ACC112 (cell line): ENCODE results near the gene CTLA4.

Experiments used
- H2AFZ ChIP-seq: fragments of 200-600 bp; sonication (generic); one replicate; pipeline ENCODE4 v1.6.0; 2017; ENCODE audit warnings: antibody characterized with exemption, low read length; ENCODE audit not compliant: unreplicated experiment
- H3K27ac ChIP-seq: fragments of 200-600 bp; sonication (generic); 2 replicates; pipeline ENCODE4 v1.5.1; 2014; ENCODE audit warnings: low read depth, mild to moderate bottlenecking, antibody characterized with exemption, low read length, moderate library complexity
- H3K27me3 ChIP-seq: fragments of 200-600 bp; sonication (generic); 2 replicates; pipeline ENCODE4 v1.6.1; 2014; ENCODE audit warnings: mild to moderate bottlenecking, antibody characterized with exemption, low read length, moderate library complexity, mixed read lengths; ENCODE audit not compliant: insufficient read depth
- H3K36me3 ChIP-seq: fragments of 200-600 bp; sonication (generic); 2 replicates; pipeline ENCODE4 v1.6.1; 2016; ENCODE audit warnings: mild to moderate bottlenecking, antibody characterized with exemption, low read length, moderate library complexity, mixed read lengths; ENCODE audit not compliant: insufficient read depth
- H3K4me1 ChIP-seq: fragments of 200-600 bp; sonication (generic); one replicate; pipeline ENCODE4 v1.6.1; 2016; ENCODE audit warnings: low read length, mixed read lengths; ENCODE audit not compliant: insufficient read depth, unreplicated experiment, control insufficient read depth
- H3K4me3 ChIP-seq: fragments of 200-600 bp; sonication (generic); 2 replicates; pipeline ENCODE4 v1.5.1; 2014; ENCODE audit warnings: mild to moderate bottlenecking, low read depth, low read length
- H3K79me2 ChIP-seq: fragments of 200-600 bp; sonication (generic); one replicate; pipeline ENCODE4 v1.6.0; 2016; ENCODE audit warnings: low read length; ENCODE audit not compliant: control insufficient read depth, unreplicated experiment, insufficient read depth

Gene CTLA4

GRCh38 chr2:203855274-203855673, 12.3 kb upstream of the CTLA4 start:
- Histone ChIP-seq H2AFZ (no peak overlapping the region), H3K79me2 (no peaks in the 10 kb centered on the region), H3K27me3 (no peaks in the 10 kb centered on the region), H3K27ac (no peak overlapping the region), H3K4me3 (no peak overlapping the region), H3K36me3 (no peaks in the 10 kb centered on the region), H3K4me1 (no peaks in the 10 kb centered on the region)

DNA sequence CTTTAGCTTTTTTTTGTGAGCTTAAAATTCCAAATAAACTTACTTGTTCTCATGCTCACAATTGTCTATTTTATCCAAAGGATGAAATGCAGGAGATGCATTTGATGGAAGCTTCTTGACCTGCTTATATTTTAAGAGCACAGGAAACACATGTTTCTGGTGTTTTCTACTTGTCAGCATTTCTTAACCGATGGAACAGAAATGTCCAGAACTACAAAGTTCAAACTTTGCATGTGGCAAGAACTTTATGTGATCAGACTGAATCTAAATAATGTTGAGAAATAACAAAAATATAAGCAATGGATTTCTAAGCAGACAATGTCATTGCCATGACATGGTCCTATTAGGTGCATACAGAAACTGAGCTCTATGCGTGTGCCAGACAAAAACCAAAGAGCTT, 9.9 kb upstream of the CTLA4 start:
- peaks cover 6% of the 10 kb centered on the region; the same call in 1 of the 2 replicates for H3K27me3 ChIP-seq
- no peaks in the 10 kb centered on the region for H3K36me3 ChIP-seq
- H3K79me2 ChIP-seq: no peaks in the 10 kb centered on the region
- no peak overlapping the region for H3K4me3 ChIP-seq
- H3K4me1 ChIP-seq: no peaks in the 10 kb centered on the region
- H3K27ac ChIP-seq: no peak overlapping the region
- no peak overlapping the region for H2AFZ ChIP-seq

DNA sequence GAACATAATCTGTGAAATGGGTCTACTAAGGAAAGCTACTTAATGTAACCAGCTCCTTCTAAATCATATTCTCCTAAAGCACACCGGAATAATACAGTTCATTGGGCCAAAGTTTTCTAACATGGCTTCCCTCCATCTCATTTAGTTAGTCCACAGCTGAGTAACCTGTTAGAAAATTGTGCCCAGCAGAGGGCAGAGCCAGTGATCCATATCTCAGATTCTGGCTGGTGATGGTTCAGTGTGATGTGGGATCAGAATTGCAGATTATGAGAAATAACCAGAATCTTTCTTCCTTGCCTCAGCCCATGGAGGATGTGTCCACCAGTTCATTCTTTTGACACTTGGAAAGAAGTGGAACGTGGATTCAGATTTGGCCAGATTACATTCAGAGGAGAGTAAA, 9.4 kb upstream of the CTLA4 start:
- H3K27ac ChIP-seq: no peak overlapping the region
- H3K4me1 ChIP-seq: no peaks in the 10 kb centered on the region
- no peak overlapping the region for H3K4me3 ChIP-seq
- no peaks in the 10 kb centered on the region for H3K36me3 ChIP-seq
- peaks cover 6% of the 10 kb centered on the region; the same call in 1 of the 2 replicates for H3K27me3 ChIP-seq
- H3K79me2 ChIP-seq: no peaks in the 10 kb centered on the region
- no peak overlapping the region for H2AFZ ChIP-seq

DNA sequence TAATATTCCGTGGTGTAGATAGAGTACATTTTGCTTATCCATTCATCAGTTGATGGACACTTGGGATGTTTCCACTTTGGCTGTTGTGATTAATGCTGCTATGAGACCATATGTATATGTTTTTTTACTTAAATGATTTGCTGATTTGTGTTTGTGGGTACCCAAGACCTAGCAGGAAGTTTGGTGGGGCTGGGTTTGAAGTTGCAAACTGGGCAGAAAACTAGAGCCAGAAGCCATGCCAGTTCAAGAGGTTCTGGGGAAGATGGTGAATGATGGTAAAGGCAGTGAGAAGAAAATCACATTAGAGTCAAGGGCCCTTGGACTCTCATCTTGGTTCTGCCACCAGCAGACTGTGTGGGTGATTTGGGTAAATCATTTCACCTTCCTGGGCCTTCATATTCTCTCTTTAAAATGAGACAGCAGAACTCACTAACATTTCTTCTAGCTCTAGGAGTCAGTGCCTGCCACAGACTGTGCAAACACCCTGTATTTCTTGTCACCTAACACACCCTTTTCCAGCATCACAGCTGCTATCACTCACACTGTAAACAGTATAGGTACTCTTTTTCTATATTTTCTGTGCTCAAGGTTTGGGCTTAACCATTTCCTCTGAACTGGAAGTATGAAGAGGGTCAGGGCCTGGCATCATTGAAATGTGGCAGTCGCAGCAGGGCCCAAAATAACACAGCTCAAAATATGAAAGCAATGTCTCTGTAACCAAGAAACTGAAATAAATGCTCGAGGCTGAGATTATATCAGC, 8.4 kb upstream of the CTLA4 start:
- no peak overlapping the region for H3K27ac ChIP-seq
- H2AFZ ChIP-seq: no peak overlapping the region
- peaks cover 6% of the 10 kb centered on the region; the same call in 1 of the 2 replicates for H3K27me3 ChIP-seq
- H3K36me3 ChIP-seq: no peaks in the 10 kb centered on the region
- H3K4me3 ChIP-seq: no peak overlapping the region
- no peaks in the 10 kb centered on the region for H3K79me2 ChIP-seq
- no peaks in the 10 kb centered on the region for H3K4me1 ChIP-seq

GRCh38 chr2:203861197-203861596, 6.4 kb upstream of the CTLA4 start:
- no peak overlapping the region for H3K27ac ChIP-seq
- no peak overlapping the region for H2AFZ ChIP-seq
- no peak overlapping the region for H3K4me3 ChIP-seq
- H3K79me2 ChIP-seq: no peaks in the 10 kb centered on the region
- H3K27me3 ChIP-seq: peaks cover 9% of the 10 kb centered on the region; the same call in 1 of the 2 replicates
- H3K4me1 ChIP-seq: no peaks in the 10 kb centered on the region
- H3K36me3 ChIP-seq: no peaks in the 10 kb centered on the region

- Histone ChIP-seq H3K27ac (no peak overlapping the region), H3K27me3 (peaks cover 9% of the 10 kb centered on the region; the same call in 1 of the 2 replicates), H2AFZ (no peak overlapping the region), H3K4me1 (no peaks in the 10 kb centered on the region), H3K79me2 (no peaks in the 10 kb centered on the region), H3K4me3 (no peak overlapping the region), H3K36me3 (no peaks in the 10 kb centered on the region)
Measured at GRCh38 chr2:203861607-203862006, 6.0 kb upstream of the CTLA4 start.

- Histone ChIP-seq H3K27ac (no peak overlapping the region), H2AFZ (no peak overlapping the region), H3K79me2 (no peaks in the 10 kb centered on the region)
Measured at GRCh38 chr2:203869223-203870042, 1.9 kb downstream of the CTLA4 start.

GRCh38 chr2:203870481-203870880, 2.9 kb downstream of the CTLA4 start:
- no peaks in the 10 kb centered on the region for H3K79me2 ChIP-seq
- no peak overlapping the region for H3K4me3 ChIP-seq
- H3K27ac ChIP-seq: no peak overlapping the region
- H3K4me1 ChIP-seq: no peaks in the 10 kb centered on the region
- H2AFZ ChIP-seq: no peak overlapping the region
- peaks cover 73% of the 10 kb centered on the region for H3K27me3 ChIP-seq
- no peaks in the 10 kb centered on the region for H3K36me3 ChIP-seq

More at GRCh38 chr2:203869223-203870042, 1.9 kb downstream of the CTLA4 start:
- Histone ChIP-seq H3K27me3 (peaks cover 63% of the 10 kb centered on the region), H3K4me3 (no peak overlapping the region), H3K36me3 (no peaks in the 10 kb centered on the region), H3K4me1 (no peaks in the 10 kb centered on the region)

DNA sequence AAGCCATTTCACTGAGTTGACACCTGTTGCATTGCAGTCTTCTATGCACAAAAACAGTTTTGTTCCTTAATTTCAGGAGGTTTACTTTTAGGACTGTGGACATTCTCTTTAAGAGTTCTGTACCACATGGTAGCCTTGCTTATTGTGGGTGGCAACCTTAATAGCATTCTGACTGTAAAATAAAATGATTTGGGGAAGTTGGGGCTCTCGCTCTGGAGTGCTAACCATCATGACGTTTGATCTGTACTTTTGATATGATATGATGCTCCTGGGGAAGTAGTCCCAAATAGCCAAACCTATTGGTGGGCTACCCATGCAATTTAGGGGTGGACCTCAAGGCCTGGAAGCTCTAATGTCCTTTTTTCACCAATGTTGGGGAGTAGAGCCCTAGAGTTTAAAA, 3.4 kb downstream of the CTLA4 start:
- H3K79me2 ChIP-seq: no peaks in the 10 kb centered on the region
- no peak overlapping the region for H3K4me3 ChIP-seq
- H3K36me3 ChIP-seq: no peaks in the 10 kb centered on the region
- no peak overlapping the region for H2AFZ ChIP-seq
- no peaks in the 10 kb centered on the region for H3K4me1 ChIP-seq
- H3K27me3 ChIP-seq: peaks cover 75% of the 10 kb centered on the region
- H3K27ac ChIP-seq: no peak overlapping the region

DNA sequence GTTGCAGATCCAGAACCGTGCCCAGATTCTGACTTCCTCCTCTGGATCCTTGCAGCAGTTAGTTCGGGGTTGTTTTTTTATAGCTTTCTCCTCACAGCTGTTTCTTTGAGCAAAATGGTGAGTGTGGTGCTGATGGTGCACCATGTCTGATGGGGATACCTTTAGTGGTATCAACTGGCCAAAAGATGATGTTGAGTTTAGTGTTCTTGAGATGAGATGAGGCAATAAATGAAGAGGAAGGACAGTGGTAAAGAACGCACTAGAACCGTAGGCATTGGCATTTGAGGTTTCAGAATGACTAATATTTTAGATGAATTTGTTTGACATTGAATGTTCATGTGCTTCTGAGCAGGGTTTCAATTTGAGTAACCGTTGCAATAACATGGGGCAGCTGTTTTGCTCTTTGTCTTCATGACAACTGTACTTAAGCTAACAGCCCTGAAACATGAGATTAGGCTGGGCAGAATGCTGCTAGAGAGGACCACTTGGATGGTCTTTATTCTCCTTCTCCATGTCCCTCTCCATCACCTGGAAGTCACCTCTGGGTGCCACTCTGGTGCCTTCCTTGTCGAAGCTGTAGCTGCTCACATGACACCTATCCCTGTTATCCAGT, 3.9 kb downstream of the CTLA4 start:
- H3K36me3 ChIP-seq: no peaks in the 10 kb centered on the region
- H3K4me3 ChIP-seq: no peak overlapping the region
- no peak overlapping the region for H3K27ac ChIP-seq
- peaks cover 79% of the 10 kb centered on the region for H3K27me3 ChIP-seq
- H3K4me1 ChIP-seq: no peaks in the 10 kb centered on the region
- H3K79me2 ChIP-seq: no peaks in the 10 kb centered on the region
- no peak overlapping the region for H2AFZ ChIP-seq
